ENCODE measurements around the gene ZFP1. TPM values are rescaled to one million over a fixed set of nuclear protein-coding genes. Genes with fewer than 3 reads are reported as not detected.

Gene ZFP1
- total and polyA plus RNA-seq, 2 experiments from 2014 or later: 4.8 to 12.5 TPM

- TF ChIP-seq POLR2AphosphoS5 (IDR thresholded peaks at IDR 0.05; ENCODE audit: low read depth): no peak
- TF ChIP-seq EZH2 (IDR thresholded peaks at IDR 0.05; ENCODE audit: low read depth, unreplicated experiment): no peak
- no peak for TF ChIP-seq NANOG (IDR thresholded peaks at IDR 0.05; ENCODE audit: borderline replicate concordance)
- no peak for TF ChIP-seq ZNF331 (CRISPR knock-in tag; IDR thresholded peaks at IDR 0.05; ENCODE audit: low read depth)
- TF ChIP-seq REST (IDR thresholded peaks at IDR 0.05; ENCODE audit: unreplicated experiment): no peak
- no peak for TF ChIP-seq CREB1 (CRISPR knock-in tag; IDR thresholded peaks at IDR 0.05; ENCODE audit: low read depth)
- TF ChIP-seq EZH2phosphoT487 (IDR thresholded peaks at IDR 0.05; ENCODE audit: unreplicated experiment): no peak
- TF ChIP-seq JUNB (IDR thresholded peaks at IDR 0.05; ENCODE audit: unreplicated experiment): no peak
Observed at GRCh38 chr16:75206749-75207451, 58.6 kb downstream of the ZFP1 start, which contains the start of gene CTRB2 (continued).

- 0 out of 2 replicates have a peak, but pooled peaks cover 2% of the 10 kb centered on the region for H3F3A ChIP-seq (replicated peaks; ENCODE audit: low read depth)
- H3K36me3 ChIP-seq (ENCODE audit: insufficient read depth): no peaks in the 10 kb centered on the region
- ATAC-seq (no peak), DNase-seq (ENCODE audit: low spot score) (no peak)
- no peak overlapping the region for H2AFZ ChIP-seq
- no peaks in the 10 kb centered on the region for H3K9me3 Mint-ChIP-seq
- H3K27ac Mint-ChIP-seq: no peak overlapping the region
- no peak overlapping the region for H3K4me3 Mint-ChIP-seq
- H3K4me3 ChIP-seq: no peak overlapping the region
- peaks cover 11% of the 10 kb centered on the region for H3K27me3 Mint-ChIP-seq (ENCODE audit: insufficient read depth, low read depth, poor library complexity)
- 0 out of 2 replicates have a peak, but pooled peaks cover 3% of the 10 kb centered on the region for H4K20me1 ChIP-seq (replicated peaks; ENCODE audit: insufficient read depth)
- H3K4me1 Mint-ChIP-seq: peaks cover 12% of the 10 kb centered on the region; the same call in 2 of the 3 replicates
- H3K4me2 ChIP-seq: no peak overlapping the region
- no peaks in the 10 kb centered on the region for H3K9me2 ChIP-seq (ENCODE audit: insufficient read depth)
- H3K27ac ChIP-seq (ENCODE audit: low read depth): no peak overlapping the region
- no peaks in the 10 kb centered on the region for H3K27me3 ChIP-seq (ENCODE audit: insufficient read depth)
- H3K79me2 ChIP-seq (replicated peaks; ENCODE audit: insufficient read depth): no peaks in the 10 kb centered on the region
- H3K4me1 ChIP-seq (ENCODE audit: insufficient read depth): no peaks in the 10 kb centered on the region
- no peaks in the 10 kb centered on the region for H3K36me3 Mint-ChIP-seq (ENCODE audit: low read depth)
- TF ChIP-seq ZNF331 (CRISPR knock-in tag; IDR thresholded peaks at IDR 0.05; ENCODE audit: low read depth) (no peak), CTCF (conservative IDR thresholded peaks at IDR 0.05; ENCODE audit: low read depth in 2 of 2) (no peak), ETS1 (IDR thresholded peaks at IDR 0.05) (no peak), EZH2 (IDR thresholded peaks at IDR 0.05; ENCODE audit: low read depth, unreplicated experiment) (no peak), REST (IDR thresholded peaks at IDR 0.05; ENCODE audit: unreplicated experiment) (no peak), CREB1 (CRISPR knock-in tag; IDR thresholded peaks at IDR 0.05; ENCODE audit: low read depth) (no peak)
Observed at GRCh38 chr16:75207831-75208230, 59.5 kb downstream of the ZFP1 start.
